Panc1 (cell line): Measurements from ENCODE around the gene SFTPB.

Experiments used
- POLR2AphosphoS5 ChIP-seq: IDR thresholded peaks from 2 replicates; pipeline ENCODE4 v1.6.1; 2012; ENCODE audit warnings: mild to moderate bottlenecking, low read depth, low read length, moderate library complexity
- SIN3A ChIP-seq: IDR thresholded peaks from 2 replicates; pipeline ENCODE4 v1.6.1; 2012; ENCODE audit warnings: low read depth, mild to moderate bottlenecking, low read length, moderate library complexity, borderline replicate concordance; ENCODE audit not compliant: insufficient read depth
- TF ChIP-seq, protein P1 (sequence below): fragments of 450-650 bp; IDR thresholded peaks from 2 replicates; pipeline ENCODE4 v1.5.1; 2017; ENCODE audit warnings: mild to moderate bottlenecking
- TF ChIP-seq, protein P2 (sequence below), 2 experiments: IDR thresholded peaks; 2 replicates each; pipeline ENCODE4 v1.6.1; 2011 to 2012; ENCODE audit warnings: low read depth in 2 of 2, control low read depth in 1 of 2, low read length in 1 of 2, mild to moderate bottlenecking in 1 of 2, moderate library complexity in 1 of 2; ENCODE audit not compliant: insufficient read depth in 1 of 2

DNA sequence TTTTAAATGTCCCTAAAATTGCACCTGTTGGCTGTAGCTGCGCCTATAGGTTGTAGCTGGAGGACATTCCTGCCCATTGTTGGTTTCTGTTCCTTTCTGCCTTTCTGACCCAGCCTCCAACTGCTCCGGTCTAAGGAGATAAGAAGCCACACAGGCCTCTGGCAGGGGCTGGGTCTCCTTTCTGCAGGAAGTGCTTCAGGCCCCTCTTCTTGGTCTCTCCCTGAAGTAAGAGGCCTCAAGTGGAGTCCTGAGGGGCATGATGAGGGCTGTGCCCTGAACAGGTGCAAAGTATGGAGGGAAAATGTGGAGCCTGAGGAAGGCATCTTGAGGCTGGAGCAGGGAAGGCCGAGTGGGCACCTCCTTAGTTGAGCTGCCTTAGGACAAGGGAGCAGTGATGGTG lies 10.4 kb upstream of the SFTPB start:
- TF ChIP-seq, protein P1, sequence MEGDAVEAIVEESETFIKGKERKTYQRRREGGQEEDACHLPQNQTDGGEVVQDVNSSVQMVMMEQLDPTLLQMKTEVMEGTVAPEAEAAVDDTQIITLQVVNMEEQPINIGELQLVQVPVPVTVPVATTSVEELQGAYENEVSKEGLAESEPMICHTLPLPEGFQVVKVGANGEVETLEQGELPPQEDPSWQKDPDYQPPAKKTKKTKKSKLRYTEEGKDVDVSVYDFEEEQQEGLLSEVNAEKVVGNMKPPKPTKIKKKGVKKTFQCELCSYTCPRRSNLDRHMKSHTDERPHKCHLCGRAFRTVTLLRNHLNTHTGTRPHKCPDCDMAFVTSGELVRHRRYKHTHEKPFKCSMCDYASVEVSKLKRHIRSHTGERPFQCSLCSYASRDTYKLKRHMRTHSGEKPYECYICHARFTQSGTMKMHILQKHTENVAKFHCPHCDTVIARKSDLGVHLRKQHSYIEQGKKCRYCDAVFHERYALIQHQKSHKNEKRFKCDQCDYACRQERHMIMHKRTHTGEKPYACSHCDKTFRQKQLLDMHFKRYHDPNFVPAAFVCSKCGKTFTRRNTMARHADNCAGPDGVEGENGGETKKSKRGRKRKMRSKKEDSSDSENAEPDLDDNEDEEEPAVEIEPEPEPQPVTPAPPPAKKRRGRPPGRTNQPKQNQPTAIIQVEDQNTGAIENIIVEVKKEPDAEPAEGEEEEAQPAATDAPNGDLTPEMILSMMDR = no peak
- TF ChIP-seq, protein P2, sequence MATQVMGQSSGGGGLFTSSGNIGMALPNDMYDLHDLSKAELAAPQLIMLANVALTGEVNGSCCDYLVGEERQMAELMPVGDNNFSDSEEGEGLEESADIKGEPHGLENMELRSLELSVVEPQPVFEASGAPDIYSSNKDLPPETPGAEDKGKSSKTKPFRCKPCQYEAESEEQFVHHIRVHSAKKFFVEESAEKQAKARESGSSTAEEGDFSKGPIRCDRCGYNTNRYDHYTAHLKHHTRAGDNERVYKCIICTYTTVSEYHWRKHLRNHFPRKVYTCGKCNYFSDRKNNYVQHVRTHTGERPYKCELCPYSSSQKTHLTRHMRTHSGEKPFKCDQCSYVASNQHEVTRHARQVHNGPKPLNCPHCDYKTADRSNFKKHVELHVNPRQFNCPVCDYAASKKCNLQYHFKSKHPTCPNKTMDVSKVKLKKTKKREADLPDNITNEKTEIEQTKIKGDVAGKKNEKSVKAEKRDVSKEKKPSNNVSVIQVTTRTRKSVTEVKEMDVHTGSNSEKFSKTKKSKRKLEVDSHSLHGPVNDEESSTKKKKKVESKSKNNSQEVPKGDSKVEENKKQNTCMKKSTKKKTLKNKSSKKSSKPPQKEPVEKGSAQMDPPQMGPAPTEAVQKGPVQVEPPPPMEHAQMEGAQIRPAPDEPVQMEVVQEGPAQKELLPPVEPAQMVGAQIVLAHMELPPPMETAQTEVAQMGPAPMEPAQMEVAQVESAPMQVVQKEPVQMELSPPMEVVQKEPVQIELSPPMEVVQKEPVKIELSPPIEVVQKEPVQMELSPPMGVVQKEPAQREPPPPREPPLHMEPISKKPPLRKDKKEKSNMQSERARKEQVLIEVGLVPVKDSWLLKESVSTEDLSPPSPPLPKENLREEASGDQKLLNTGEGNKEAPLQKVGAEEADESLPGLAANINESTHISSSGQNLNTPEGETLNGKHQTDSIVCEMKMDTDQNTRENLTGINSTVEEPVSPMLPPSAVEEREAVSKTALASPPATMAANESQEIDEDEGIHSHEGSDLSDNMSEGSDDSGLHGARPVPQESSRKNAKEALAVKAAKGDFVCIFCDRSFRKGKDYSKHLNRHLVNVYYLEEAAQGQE (IDR thresholded peaks at IDR 0.05; ENCODE audit: insufficient read depth in 1 of 2, low read depth in 2 of 2, low read length in 1 of 2) = no peak
- TF ChIP-seq POLR2AphosphoS5 = no peak
- TF ChIP-seq SIN3A = no peak
